ENCODE measurements around the gene MATR3.
"Not testable (repeated sequence)": the region's sequence is repeated elsewhere in the genome, so short reads cannot be mapped to it uniquely, and the experiment has no call there.

The MATR3 gene

GRCh38 chr5:139347863-139348262, 54.3 kb downstream of the MATR3 start:
- DNase-seq (ENCODE audit: low spot score): not testable (repeated sequence)

- DNase-seq (ENCODE audit: low spot score): no peak
These were observed 60.6 kb downstream of the MATR3 start for GRCh38 chr5:139354186-139354585.

- DNase-seq (ENCODE audit: low spot score): not testable (repeated sequence)
These were observed 62.4 kb downstream of the MATR3 start for GRCh38 chr5:139355900-139356299.

GRCh38 chr5:139358064-139358463, 64.5 kb downstream of the MATR3 start:
- no peak for DNase-seq (ENCODE audit: low spot score)

GRCh38 chr5:139360384-139360783, 66.8 kb downstream of the MATR3 start:
- DNase-seq (ENCODE audit: low spot score): no peak

GRCh38 chr5:139361835-139362429, 68.4 kb downstream of the MATR3 start:
- DNase-seq (ENCODE audit: low spot score): no peak

GRCh38 chr5:139363937-139364336, 70.4 kb downstream of the MATR3 start:
- no peak for DNase-seq (ENCODE audit: low spot score)

- DNase-seq (ENCODE audit: low spot score): no peak
These were observed 70.9 kb downstream of the MATR3 start for GRCh38 chr5:139364466-139364865.

- DNase-seq (ENCODE audit: low spot score): no peak
These were observed 75.1 kb downstream of the MATR3 start for GRCh38 chr5:139368613-139369012.

GRCh38 chr5:139369181-139369580, 75.6 kb downstream of the MATR3 start:
- no peak for DNase-seq (ENCODE audit: low spot score)

GRCh38 chr5:139371482-139372435, 78.2 kb downstream of the MATR3 start:
- DNase-seq (ENCODE audit: low spot score): no peak

GRCh38 chr5:139374909-139375308, 81.4 kb downstream of the MATR3 start:
- no peak for DNase-seq (ENCODE audit: low spot score)

- no peak for DNase-seq (ENCODE audit: low spot score)
These were observed 82.8 kb downstream of the MATR3 start for GRCh38 chr5:139376364-139376763.

GRCh38 chr5:139377226-139377625, 83.7 kb downstream of the MATR3 start:
- DNase-seq (ENCODE audit: low spot score): no peak

GRCh38 chr5:139378101-139378825, 84.7 kb downstream of the MATR3 start:
- peak; percentile 32 for DNase-seq (ENCODE audit: low spot score)

- DNase-seq (ENCODE audit: low spot score): peak; percentile 32
These were observed 85.4 kb downstream of the MATR3 start for GRCh38 chr5:139378941-139379361.

- peak; percentile 24 for DNase-seq (ENCODE audit: low spot score)
These were observed 86.3 kb downstream of the MATR3 start for GRCh38 chr5:139379626-139380449.

All from D341Med (cell line).